Liver (tissue), 9 donors: Measurements from ENCODE around the gene MSH6. TPM values are rescaled to one million over a fixed set of nuclear protein-coding genes. Genes with fewer than 3 reads are reported as not detected.
A peak's percentile ranks its signal among the peaks of the same experiment; 100 is the strongest.

Experiments
- DNase-seq: peaks from one replicate; pipeline ENCODE4 v3.0.0-alpha.2; 2017; ENCODE audit warnings: low spot score
- H3K27ac ChIP-seq, 2 donors: one replicate each; pipeline ENCODE4 v1.7.0; 2013; ENCODE audit warnings: inconsistent platforms in 2 of 2, low read length in 2 of 2, control low read depth in 1 of 2, low read depth in 1 of 2, mild to moderate bottlenecking in 1 of 2
- H3K27me3 ChIP-seq, 4 donors: one replicate each; pipeline versions ENCODE4 v1.6.1 to v1.7.0; 2013; ENCODE audit warnings: low read length in 3 of 4, inconsistent platforms in 1 of 4, mild to moderate bottlenecking in 1 of 4, moderate library complexity in 1 of 4; ENCODE audit not compliant: control insufficient read depth in 4 of 4, insufficient read depth in 4 of 4
- H3K36me3 ChIP-seq, 4 donors: one replicate each; pipeline versions ENCODE4 v1.6.1 to v1.7.0; 2013; ENCODE audit warnings: low read length in 3 of 4, mild to moderate bottlenecking in 3 of 4, low read depth in 1 of 4, moderate library complexity in 1 of 4; ENCODE audit not compliant: control insufficient read depth in 4 of 4, insufficient read depth in 3 of 4
- H3K4me1 ChIP-seq, 4 donors: one replicate each; pipeline versions ENCODE4 v1.6.1 to v1.7.0; 2013; ENCODE audit warnings: low read length in 3 of 4, mild to moderate bottlenecking in 3 of 4, moderate library complexity in 1 of 4; ENCODE audit not compliant: control insufficient read depth in 4 of 4, insufficient read depth in 4 of 4
- H3K4me3 ChIP-seq, 3 donors: one replicate each; pipeline versions ENCODE4 v1.6.1 to v1.7.0; 2013; ENCODE audit warnings: low read length in 3 of 3, control low read depth in 1 of 3, low read depth in 1 of 3, mild to moderate bottlenecking in 1 of 3
- H3K9ac ChIP-seq, 2 donors: one replicate each; pipeline ENCODE4 v1.7.0; 2013; ENCODE audit warnings: low read length in 2 of 2, mild to moderate bottlenecking in 2 of 2, moderate library complexity in 2 of 2, control low read depth in 1 of 2, low read depth in 1 of 2
- H3K9me3 ChIP-seq, 4 donors: one replicate each; pipeline versions ENCODE4 v1.6.1 to v1.7.0; 2013; ENCODE audit warnings: low read length in 3 of 4; ENCODE audit not compliant: control insufficient read depth in 4 of 4
- EGR1 ChIP-seq, 2 donors: IDR thresholded peaks; 2 replicates each; pipeline ENCODE4 v1.6.1; 2016 to 2018; ENCODE audit warnings: antibody characterized with exemption in 2 of 2, low read depth in 2 of 2
- FOXA1 ChIP-seq: IDR thresholded peaks from 2 replicates; pipeline ENCODE4 v1.6.1; 2016; ENCODE audit warnings: antibody characterized with exemption
- FOXA2 ChIP-seq: IDR thresholded peaks from 2 replicates; pipeline ENCODE4 v1.6.1; 2016; ENCODE audit warnings: antibody characterized with exemption
- GABPA ChIP-seq, 2 donors: IDR thresholded peaks in 1 of 2; conservative IDR thresholded peaks in 1 of 2; 2 replicates each; pipeline ENCODE4 v1.6.1; 2016; ENCODE audit warnings: antibody characterized with exemption in 2 of 2, mild to moderate bottlenecking in 1 of 2, moderate library complexity in 1 of 2
- HNF4A ChIP-seq, 2 donors: conservative IDR thresholded peaks; 2 replicates each; pipeline ENCODE4 v1.6.1; 2016; ENCODE audit warnings: antibody characterized with exemption in 2 of 2, mild to moderate bottlenecking in 2 of 2
- HNF4G ChIP-seq: IDR thresholded peaks from 2 replicates; pipeline ENCODE4 v1.6.1; 2016; ENCODE audit warnings: antibody characterized with exemption
- JUND ChIP-seq, 2 donors: IDR thresholded peaks; 2 replicates each; pipeline ENCODE4 v1.6.1; 2016; ENCODE audit warnings: antibody characterized with exemption in 2 of 2
- NR2F2 ChIP-seq: IDR thresholded peaks from 2 replicates; pipeline ENCODE4 v1.6.1; 2016; ENCODE audit warnings: antibody characterized with exemption
- RAD21 ChIP-seq, 2 donors: IDR thresholded peaks; 2 replicates each; pipeline ENCODE4 v1.6.1; 2016; ENCODE audit warnings: antibody characterized with exemption in 2 of 2, mild to moderate bottlenecking in 2 of 2
- RXRA ChIP-seq, 2 donors: IDR thresholded peaks; 2 replicates each; pipeline ENCODE4 v1.6.1; 2017 to 2018; ENCODE audit warnings: antibody characterized with exemption in 2 of 2, mild to moderate bottlenecking in 1 of 2
- SP1 ChIP-seq: IDR thresholded peaks from 2 replicates; pipeline ENCODE4 v1.6.1; 2018; ENCODE audit warnings: antibody characterized with exemption, mild to moderate bottlenecking
- YY1 ChIP-seq: IDR thresholded peaks from 2 replicates; pipeline ENCODE4 v1.6.1; 2016; ENCODE audit warnings: antibody characterized with exemption, mild to moderate bottlenecking
- WGBS: extraction: QIAGEN DNeasy Blood & Tissue Kit; methylation state at CpG from one replicate; pipeline ENCODE4 v1.1.7; 2013; 5-methylcytosine and 5-hydroxymethylcytosine counted together
- polyA plus RNA-seq, 2 donors: library from polyadenylated mRNA; stranded (reverse) in 1 of 2; unstranded in 1 of 2; fragments of 200-250 nt in 1 of 2; fragments of >200 nt in 1 of 2; fragmentation: Nextera tagmentation in 1 of 2; extraction: Ambion mirVana in 1 of 2; gene quantifications; one replicate each; pipeline versions ENCODE4 v1.2.1 to v1.2.3, GENCODE V29; 2013 to 2015
- total RNA-seq, 2 donors: library from RNA; depleted of rRNA; stranded (reverse); fragments of >200 nt; gene quantifications; one replicate each; pipeline ENCODE4 v1.2.3, GENCODE V29; 2014
- TF ChIP-seq, protein P1 (sequence below): fragments of 150-350 bp; IDR thresholded peaks from 2 replicates; pipeline ENCODE4 v1.5.1; 2017; ENCODE audit warnings: improper control_type of control experiment, low read depth, low read length; ENCODE audit not compliant: missing input control
- TF ChIP-seq, protein P2 (sequence below): IDR thresholded peaks from 2 replicates; pipeline ENCODE4 v1.6.1; 2016; ENCODE audit warnings: antibody characterized with exemption
- TF ChIP-seq, protein P3 (sequence below): IDR thresholded peaks from 2 replicates; pipeline ENCODE4 v1.6.1; 2016; ENCODE audit warnings: antibody characterized with exemption
- TF ChIP-seq, protein P4 (sequence below): IDR thresholded peaks from 2 replicates; pipeline ENCODE4 v1.6.1; 2016; ENCODE audit warnings: antibody characterized with exemption
- TF ChIP-seq, protein P5 (sequence below): IDR thresholded peaks from 2 replicates; pipeline ENCODE4 v1.6.1; 2016; ENCODE audit warnings: antibody characterized with exemption, mild to moderate bottlenecking
- donor health status: healthy.
- donor health status: healthy.
- donor health status: healthy.
- donor health status: healthy.
- donor health status: healthy.

Gene MSH6
- total and polyA plus RNA-seq, 4 donors = 5.3 to 40.5 (median 17.6) TPM

DNA sequence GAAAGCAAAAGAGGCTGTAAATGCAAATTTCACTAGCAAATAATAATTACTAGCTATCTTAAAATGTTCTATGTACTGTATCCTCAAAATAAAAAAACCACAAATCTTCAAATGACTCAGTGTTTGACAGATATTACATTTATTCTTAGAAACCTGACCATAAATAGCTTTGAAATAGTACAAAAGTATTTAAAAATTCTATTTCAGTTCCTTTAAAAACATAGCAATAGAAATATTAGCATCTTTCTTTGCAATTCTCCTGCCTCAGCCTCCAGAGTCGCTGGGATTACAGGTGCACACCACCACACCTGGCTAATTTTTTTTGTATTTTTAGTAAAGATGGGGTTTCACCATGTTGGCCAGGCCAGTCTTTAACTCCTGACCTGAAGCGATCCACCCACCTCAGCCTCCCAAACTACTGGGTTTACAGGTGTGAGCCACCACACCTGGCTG lies 50.6 kb downstream of the MSH6 start (continued):
- TF ChIP-seq, protein P1, sequence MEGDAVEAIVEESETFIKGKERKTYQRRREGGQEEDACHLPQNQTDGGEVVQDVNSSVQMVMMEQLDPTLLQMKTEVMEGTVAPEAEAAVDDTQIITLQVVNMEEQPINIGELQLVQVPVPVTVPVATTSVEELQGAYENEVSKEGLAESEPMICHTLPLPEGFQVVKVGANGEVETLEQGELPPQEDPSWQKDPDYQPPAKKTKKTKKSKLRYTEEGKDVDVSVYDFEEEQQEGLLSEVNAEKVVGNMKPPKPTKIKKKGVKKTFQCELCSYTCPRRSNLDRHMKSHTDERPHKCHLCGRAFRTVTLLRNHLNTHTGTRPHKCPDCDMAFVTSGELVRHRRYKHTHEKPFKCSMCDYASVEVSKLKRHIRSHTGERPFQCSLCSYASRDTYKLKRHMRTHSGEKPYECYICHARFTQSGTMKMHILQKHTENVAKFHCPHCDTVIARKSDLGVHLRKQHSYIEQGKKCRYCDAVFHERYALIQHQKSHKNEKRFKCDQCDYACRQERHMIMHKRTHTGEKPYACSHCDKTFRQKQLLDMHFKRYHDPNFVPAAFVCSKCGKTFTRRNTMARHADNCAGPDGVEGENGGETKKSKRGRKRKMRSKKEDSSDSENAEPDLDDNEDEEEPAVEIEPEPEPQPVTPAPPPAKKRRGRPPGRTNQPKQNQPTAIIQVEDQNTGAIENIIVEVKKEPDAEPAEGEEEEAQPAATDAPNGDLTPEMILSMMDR = no peak
- TF ChIP-seq JUND (IDR thresholded peaks at IDR 0.05) (no peak), SP1 (no peak)

DNA sequence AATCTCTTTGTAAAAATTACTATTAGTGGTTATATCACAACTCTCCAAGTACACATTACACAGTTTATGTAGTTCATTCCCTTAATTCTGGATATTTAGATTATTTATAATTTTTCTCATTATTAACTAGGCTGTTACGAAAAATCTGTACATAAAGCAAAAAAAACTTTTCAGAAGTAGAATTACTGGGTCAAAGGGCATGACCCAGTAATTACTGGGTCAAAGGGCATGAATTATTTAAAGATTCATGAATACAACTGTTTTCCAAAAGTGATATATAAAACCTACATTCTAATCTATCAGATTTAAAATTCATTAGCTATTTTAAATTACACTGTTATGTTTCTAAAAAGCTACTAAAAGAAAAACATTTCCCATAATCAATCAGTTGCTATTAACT lies 55.3 kb downstream of the MSH6 start:
- Histone ChIP-seq H3K27ac (no peak overlapping the region), H3K4me1 (peaks cover 1 to 5% (median 3%) of the 10 kb centered on the region in 4 donors), H3K9me3 (no peaks in the 10 kb centered on the region), H3K36me3 (peaks cover 7 to 28% (median 24%) of the 10 kb centered on the region in 4 donors), H3K27me3 (no peaks in the 10 kb centered on the region), H3K9ac (no peak overlapping the region), H3K4me3 (no peak overlapping the region)
- TF ChIP-seq EGR1 (IDR thresholded peaks at IDR 0.05; ENCODE audit: low read depth in 2 of 2) = no peak
- no peak for TF ChIP-seq RAD21 (IDR thresholded peaks at IDR 0.05)
- no peak for TF ChIP-seq HNF4A (conservative IDR thresholded peaks at IDR 0.05)
- peak; percentile 68 for TF ChIP-seq NR2F2
- peak; percentile 34 to 46 for TF ChIP-seq RXRA (IDR thresholded peaks at IDR 0.05)
- no peak for TF ChIP-seq SP1
- TF ChIP-seq, protein P2, sequence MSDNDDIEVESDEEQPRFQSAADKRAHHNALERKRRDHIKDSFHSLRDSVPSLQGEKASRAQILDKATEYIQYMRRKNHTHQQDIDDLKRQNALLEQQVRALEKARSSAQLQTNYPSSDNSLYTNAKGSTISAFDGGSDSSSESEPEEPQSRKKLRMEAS = no peak
- TF ChIP-seq FOXA1 = no peak
- TF ChIP-seq, protein P3, sequence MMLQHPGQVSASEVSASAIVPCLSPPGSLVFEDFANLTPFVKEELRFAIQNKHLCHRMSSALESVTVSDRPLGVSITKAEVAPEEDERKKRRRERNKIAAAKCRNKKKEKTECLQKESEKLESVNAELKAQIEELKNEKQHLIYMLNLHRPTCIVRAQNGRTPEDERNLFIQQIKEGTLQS = no peak
- TF ChIP-seq YY1 = no peak
- no peak for TF ChIP-seq JUND (IDR thresholded peaks at IDR 0.05)
- TF ChIP-seq, protein P1 = no peak
- TF ChIP-seq, protein P4, sequence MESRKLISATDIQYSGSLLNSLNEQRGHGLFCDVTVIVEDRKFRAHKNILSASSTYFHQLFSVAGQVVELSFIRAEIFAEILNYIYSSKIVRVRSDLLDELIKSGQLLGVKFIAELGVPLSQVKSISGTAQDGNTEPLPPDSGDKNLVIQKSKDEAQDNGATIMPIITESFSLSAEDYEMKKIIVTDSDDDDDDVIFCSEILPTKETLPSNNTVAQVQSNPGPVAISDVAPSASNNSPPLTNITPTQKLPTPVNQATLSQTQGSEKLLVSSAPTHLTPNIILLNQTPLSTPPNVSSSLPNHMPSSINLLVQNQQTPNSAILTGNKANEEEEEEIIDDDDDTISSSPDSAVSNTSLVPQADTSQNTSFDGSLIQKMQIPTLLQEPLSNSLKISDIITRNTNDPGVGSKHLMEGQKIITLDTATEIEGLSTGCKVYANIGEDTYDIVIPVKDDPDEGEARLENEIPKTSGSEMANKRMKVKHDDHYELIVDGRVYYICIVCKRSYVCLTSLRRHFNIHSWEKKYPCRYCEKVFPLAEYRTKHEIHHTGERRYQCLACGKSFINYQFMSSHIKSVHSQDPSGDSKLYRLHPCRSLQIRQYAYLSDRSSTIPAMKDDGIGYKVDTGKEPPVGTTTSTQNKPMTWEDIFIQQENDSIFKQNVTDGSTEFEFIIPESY = no peak
- no peak for TF ChIP-seq HNF4G
- no peak for TF ChIP-seq GABPA (IDR thresholded peaks at IDR 0.05 in 1 of 2, conservative IDR thresholded peaks at IDR 0.05 in 1 of 2)
- no peak for TF ChIP-seq FOXA2
- TF ChIP-seq, protein P5, sequence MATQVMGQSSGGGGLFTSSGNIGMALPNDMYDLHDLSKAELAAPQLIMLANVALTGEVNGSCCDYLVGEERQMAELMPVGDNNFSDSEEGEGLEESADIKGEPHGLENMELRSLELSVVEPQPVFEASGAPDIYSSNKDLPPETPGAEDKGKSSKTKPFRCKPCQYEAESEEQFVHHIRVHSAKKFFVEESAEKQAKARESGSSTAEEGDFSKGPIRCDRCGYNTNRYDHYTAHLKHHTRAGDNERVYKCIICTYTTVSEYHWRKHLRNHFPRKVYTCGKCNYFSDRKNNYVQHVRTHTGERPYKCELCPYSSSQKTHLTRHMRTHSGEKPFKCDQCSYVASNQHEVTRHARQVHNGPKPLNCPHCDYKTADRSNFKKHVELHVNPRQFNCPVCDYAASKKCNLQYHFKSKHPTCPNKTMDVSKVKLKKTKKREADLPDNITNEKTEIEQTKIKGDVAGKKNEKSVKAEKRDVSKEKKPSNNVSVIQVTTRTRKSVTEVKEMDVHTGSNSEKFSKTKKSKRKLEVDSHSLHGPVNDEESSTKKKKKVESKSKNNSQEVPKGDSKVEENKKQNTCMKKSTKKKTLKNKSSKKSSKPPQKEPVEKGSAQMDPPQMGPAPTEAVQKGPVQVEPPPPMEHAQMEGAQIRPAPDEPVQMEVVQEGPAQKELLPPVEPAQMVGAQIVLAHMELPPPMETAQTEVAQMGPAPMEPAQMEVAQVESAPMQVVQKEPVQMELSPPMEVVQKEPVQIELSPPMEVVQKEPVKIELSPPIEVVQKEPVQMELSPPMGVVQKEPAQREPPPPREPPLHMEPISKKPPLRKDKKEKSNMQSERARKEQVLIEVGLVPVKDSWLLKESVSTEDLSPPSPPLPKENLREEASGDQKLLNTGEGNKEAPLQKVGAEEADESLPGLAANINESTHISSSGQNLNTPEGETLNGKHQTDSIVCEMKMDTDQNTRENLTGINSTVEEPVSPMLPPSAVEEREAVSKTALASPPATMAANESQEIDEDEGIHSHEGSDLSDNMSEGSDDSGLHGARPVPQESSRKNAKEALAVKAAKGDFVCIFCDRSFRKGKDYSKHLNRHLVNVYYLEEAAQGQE = no peak
- 51% methylated on average over 1 of the region's 1 CpG for WGBS
- DNase-seq = no peak
